ENCODE measurements around the gene CCDC13.

CCDC13 gene

DNA sequence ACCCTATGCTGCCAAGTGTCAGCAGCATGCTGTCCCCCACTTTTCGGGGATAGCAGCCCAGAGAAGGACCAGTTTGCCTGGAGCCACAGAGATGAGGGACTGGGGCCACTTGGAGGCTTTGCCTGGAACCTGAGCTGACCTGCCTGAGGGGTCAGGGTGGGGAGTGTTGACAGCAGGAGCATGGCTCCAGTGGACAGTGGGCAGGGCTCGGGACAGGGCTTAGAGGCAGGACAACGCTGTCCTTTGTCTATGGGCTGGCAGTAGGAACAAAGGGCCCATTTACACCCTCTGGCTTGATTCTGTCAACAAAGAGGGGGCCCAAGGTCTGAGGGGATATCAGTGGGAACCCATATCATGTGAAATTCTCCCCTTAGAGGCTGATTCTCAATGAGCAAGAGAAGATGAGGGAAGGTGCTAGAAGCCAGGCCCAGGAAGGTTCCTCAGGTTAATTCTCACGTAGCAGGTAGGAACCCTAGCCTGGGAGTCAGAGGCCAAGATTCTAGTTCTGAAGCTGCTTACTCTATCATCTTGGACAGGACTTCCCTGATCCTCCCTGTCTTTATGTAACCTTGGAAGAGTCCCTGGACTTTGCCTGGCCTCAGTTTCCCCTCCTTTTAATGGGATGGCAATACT is 40.7 kb downstream of the CCDC13 start:
- H3K9me3 ChIP-seq (ENCODE audit: control extremely low read depth in 1 of 5, control insufficient read depth in 4 of 5, insufficient read depth in 2 of 5, low read depth in 1 of 5, low read length in 4 of 5): no peaks in the 10 kb centered on the region
- ChIA-PET POLR2A (no interaction called here), CTCF (interaction anchor here (1.7 kb wide), 1 partner anchor 23 kb away, joined by 3 read pairs; no protein-coding TSS in a partner anchor)
- H3K27me3 ChIP-seq (replicated peaks in 2 of 5; ENCODE audit: control insufficient read depth in 4 of 5, insufficient read depth in 5 of 5, low read length in 4 of 5): peaks cover 0 to 4% (median 0%) of the 10 kb centered on the region in 5 experiments
- no peaks in the 10 kb centered on the region for H3K4me1 ChIP-seq (ENCODE audit: control extremely low read depth in 1 of 4, control insufficient read depth in 4 of 4, insufficient read depth in 4 of 4, low read length in 3 of 4)
- 100% methylated on average over 4 of the region's 4 CpGs for WGBS (ENCODE audit: insufficient coverage)
- no peaks in the 10 kb centered on the region for H3K36me3 ChIP-seq (ENCODE audit: control insufficient read depth in 4 of 4, insufficient read depth in 4 of 4, low read length in 3 of 4)
- DNase-seq: no peak
- no peak overlapping the region for H3K4me3 ChIP-seq (ENCODE audit: control insufficient read depth in 1 of 7, extremely low read depth in 1 of 7, insufficient read depth in 4 of 7, low read depth in 2 of 7, low read length in 6 of 7)
- no peak overlapping the region for H3K27ac ChIP-seq (ENCODE audit: insufficient read depth in 1 of 2, low read depth in 1 of 2, low read length in 2 of 2, poor library complexity in 1 of 2, severe bottlenecking in 2 of 2)

DNA sequence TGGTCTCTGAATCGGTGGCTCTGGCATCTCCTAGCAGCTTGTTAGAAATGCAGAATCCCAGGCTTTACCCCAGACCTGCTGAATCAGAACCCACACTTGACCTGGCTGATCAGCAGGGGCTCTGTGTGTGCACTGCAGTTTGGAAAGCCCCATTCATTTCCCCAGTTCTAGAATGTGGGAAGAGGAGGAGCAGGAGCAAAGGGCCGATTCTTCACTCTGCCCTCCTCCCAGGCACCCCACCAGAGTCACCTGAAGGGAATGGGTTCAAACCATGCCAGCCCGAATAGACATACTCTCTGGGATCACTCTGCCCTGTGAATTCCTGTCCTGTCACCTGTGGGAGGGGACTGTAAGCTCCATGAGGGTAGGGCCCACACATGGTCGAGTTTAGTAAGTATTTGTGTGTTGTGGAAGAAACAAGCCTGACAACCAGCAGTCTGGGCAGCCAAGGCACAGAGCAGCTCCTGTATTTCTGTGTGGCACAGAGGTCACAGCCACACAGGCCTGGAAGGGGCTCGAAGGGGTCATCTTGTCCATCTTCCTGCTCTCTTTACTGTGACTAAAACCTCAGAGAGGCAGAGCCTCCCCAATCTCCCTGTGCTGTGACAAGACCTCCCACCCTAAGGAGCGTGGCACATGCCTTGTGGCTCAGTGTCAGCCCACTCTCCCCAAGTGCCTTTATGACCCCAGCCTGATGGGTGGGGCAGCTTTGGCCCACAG is 41.4 kb downstream of the CCDC13 start:
- peaks cover 0 to 4% (median 0%) of the 10 kb centered on the region in 5 experiments for H3K27me3 ChIP-seq (replicated peaks in 2 of 5; ENCODE audit: control insufficient read depth in 4 of 5, insufficient read depth in 5 of 5, low read length in 4 of 5)
- H3K4me3 ChIP-seq (ENCODE audit: control insufficient read depth in 1 of 7, extremely low read depth in 1 of 7, insufficient read depth in 4 of 7, low read depth in 2 of 7, low read length in 6 of 7): no peak overlapping the region
- H3K27ac ChIP-seq (ENCODE audit: insufficient read depth in 1 of 2, low read depth in 1 of 2, low read length in 2 of 2, poor library complexity in 1 of 2, severe bottlenecking in 2 of 2): no peak overlapping the region
- WGBS (ENCODE audit: insufficient coverage): 90% methylated on average over 3 of the region's 6 CpGs
- ChIA-PET POLR2A (interaction anchor here (0.5 kb wide), 1 partner anchor 717 kb away, joined by 5 read pairs; no protein-coding TSS in a partner anchor), CTCF (interaction anchor here (0.9 to 1.7 kb wide), 2 partner anchors 19 to 24 kb away, joined by 3 read pairs; no protein-coding TSS in a partner anchor)
- H3K4me1 ChIP-seq (ENCODE audit: control extremely low read depth in 1 of 4, control insufficient read depth in 4 of 4, insufficient read depth in 4 of 4, low read length in 3 of 4): no peaks in the 10 kb centered on the region
- H3K36me3 ChIP-seq (ENCODE audit: control insufficient read depth in 4 of 4, insufficient read depth in 4 of 4, low read length in 3 of 4): no peaks in the 10 kb centered on the region
- H3K9me3 ChIP-seq (ENCODE audit: control extremely low read depth in 1 of 5, control insufficient read depth in 4 of 5, insufficient read depth in 2 of 5, low read depth in 1 of 5, low read length in 4 of 5): no peaks in the 10 kb centered on the region
- no peak for DNase-seq

DNA sequence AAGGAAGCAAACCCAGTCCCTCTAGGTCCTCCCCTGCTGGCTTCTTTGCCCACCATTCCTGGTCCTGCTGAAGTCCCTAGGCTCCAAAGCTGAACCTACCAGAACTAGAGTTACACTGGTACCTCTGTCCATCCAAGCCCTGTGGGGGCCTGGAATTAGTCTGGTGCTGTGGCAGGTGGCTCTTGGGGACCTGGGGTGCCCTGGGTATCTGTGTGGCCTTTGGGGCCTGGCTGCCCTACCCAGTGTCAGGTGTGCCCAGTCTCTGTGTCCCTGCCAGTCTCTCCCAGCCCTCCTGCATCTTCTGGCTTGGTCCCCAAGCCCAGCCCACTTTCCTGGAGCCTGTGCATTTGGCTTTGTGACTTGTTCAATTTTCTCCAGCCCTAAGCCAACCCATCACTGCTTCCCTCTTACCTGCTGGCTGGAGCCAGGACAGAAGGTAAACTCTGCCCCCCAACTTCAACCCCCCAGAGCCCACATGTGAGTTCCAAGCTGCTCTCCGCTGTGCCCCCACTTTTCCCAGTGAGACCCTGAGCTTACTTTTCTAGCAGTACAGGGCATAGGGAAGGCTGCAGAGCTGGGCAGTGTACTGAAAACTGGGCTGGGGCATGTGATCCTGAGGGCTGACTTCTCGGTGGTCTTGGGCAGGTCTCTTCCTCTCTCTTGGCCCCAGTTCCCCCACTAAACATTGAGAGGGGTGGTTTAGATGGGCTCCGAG is 42.2 kb downstream of the CCDC13 start:
- Histone ChIP-seq H3K9me3 (ENCODE audit: control extremely low read depth in 1 of 5, control insufficient read depth in 4 of 5, insufficient read depth in 2 of 5, low read depth in 1 of 5, low read length in 4 of 5) (no peaks in the 10 kb centered on the region), H3K4me1 (ENCODE audit: control extremely low read depth in 1 of 4, control insufficient read depth in 4 of 4, insufficient read depth in 4 of 4, low read length in 3 of 4) (no peaks in the 10 kb centered on the region), H3K4me3 (ENCODE audit: control insufficient read depth in 1 of 7, extremely low read depth in 1 of 7, insufficient read depth in 4 of 7, low read depth in 2 of 7, low read length in 6 of 7) (no peak overlapping the region), H3K27ac (ENCODE audit: insufficient read depth in 1 of 2, low read depth in 1 of 2, low read length in 2 of 2, poor library complexity in 1 of 2, severe bottlenecking in 2 of 2) (no peak overlapping the region), H3K36me3 (ENCODE audit: control insufficient read depth in 4 of 4, insufficient read depth in 4 of 4, low read length in 3 of 4) (no peaks in the 10 kb centered on the region), H3K27me3 (replicated peaks in 2 of 5; ENCODE audit: control insufficient read depth in 4 of 5, insufficient read depth in 5 of 5, low read length in 4 of 5) (peaks cover 0 to 4% (median 0%) of the 10 kb centered on the region in 5 experiments)
- WGBS (ENCODE audit: insufficient coverage): 100% methylated on average over 1 of the region's 3 CpGs
- CTCF ChIA-PET: interaction anchor here (0.9 kb wide), 1 partner anchor 19 kb away, joined by 3 read pairs; no protein-coding TSS in a partner anchor
- POLR2A ChIA-PET: interaction anchor here (0.5 to 0.6 kb wide), 2 partner anchors 137 to 716 kb away, joined by 3 to 5 read pairs; no protein-coding TSS in a partner anchor
- no peak for DNase-seq

DNA sequence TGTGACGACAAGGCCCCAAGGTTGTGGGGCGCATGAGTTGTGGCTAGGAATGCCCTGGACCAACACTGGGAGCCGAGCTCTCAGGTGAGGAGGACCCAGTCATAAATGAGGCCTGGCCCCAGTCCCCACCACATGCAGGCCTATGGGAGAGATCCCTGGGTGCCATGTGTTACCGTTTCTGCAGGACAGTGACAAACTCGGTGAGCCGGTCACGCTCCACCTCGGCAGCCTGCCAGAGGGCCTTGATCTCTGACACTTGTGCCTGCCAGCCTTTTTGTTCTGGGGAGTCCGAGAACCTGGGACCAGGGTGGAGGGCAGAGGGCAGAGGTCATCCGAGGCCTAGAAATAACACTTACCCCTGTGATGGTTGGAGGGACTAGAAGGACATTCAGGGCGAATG is 42.8 kb downstream of the CCDC13 start:
- peaks cover 0 to 4% (median 0%) of the 10 kb centered on the region in 5 experiments for H3K27me3 ChIP-seq (replicated peaks in 2 of 5; ENCODE audit: control insufficient read depth in 4 of 5, insufficient read depth in 5 of 5, low read length in 4 of 5)
- whole genome bisulfite sequencing (ENCODE audit: insufficient coverage): 97% methylated on average over 11 of the region's 11 CpGs
- CTCF ChIA-PET: interaction anchor here (0.7 kb wide), 1 partner anchor 14 kb away, joined by 3 read pairs; no protein-coding TSS in a partner anchor

DNA sequence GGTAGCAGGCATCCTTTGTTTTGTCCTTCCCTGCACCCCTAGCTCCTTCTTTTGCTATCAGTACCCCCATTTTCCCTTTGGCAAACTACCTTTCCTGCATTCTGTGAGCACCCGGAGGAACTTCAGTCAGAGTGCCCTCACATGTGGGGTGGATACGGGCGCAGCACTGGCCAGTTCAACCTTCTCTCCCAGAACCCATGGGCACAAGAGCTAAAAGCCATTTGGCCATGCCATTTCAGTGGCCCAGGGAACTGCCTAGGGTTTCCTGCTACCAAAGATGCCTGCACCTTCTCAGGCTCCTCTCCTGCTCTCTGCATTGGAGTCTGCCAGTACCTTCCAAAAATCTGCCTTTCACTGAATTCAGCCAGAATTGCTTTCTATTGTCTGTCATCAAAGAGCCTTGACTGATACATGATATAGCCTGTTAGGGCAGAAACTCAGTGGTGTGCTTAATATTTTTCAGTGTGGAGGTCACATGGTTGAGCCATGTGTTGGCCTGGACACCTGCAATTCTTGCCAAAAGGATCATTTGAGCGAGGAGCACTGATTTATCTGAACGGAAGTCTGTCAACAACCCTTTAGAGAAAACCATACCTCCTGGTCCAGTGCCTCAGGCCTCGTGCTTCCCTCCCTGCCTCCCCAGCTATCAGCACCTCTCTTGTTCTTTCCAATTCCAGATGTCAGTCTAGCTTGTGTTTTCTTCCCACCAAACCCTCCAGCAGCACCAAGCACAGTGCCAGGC is 43.5 kb downstream of the CCDC13 start:
- ChIA-PET POLR2A (no interaction called here), CTCF (interaction anchor here (0.7 kb wide), 1 partner anchor 15 kb away, joined by 3 read pairs; no protein-coding TSS in a partner anchor)
- H3K9me3 ChIP-seq (ENCODE audit: control extremely low read depth in 1 of 5, control insufficient read depth in 4 of 5, insufficient read depth in 2 of 5, low read depth in 1 of 5, low read length in 4 of 5): no peaks in the 10 kb centered on the region
- 93% methylated on average over 6 of the region's 6 CpGs for WGBS (ENCODE audit: insufficient coverage)
- no peak overlapping the region for H3K4me3 ChIP-seq (ENCODE audit: control insufficient read depth in 1 of 7, extremely low read depth in 1 of 7, insufficient read depth in 4 of 7, low read depth in 2 of 7, low read length in 6 of 7)
- H3K27ac ChIP-seq (ENCODE audit: insufficient read depth in 1 of 2, low read depth in 1 of 2, low read length in 2 of 2, poor library complexity in 1 of 2, severe bottlenecking in 2 of 2): no peak overlapping the region
- no peaks in the 10 kb centered on the region for H3K36me3 ChIP-seq (ENCODE audit: control insufficient read depth in 4 of 4, insufficient read depth in 4 of 4, low read length in 3 of 4)
- peaks cover 0 to 4% (median 0%) of the 10 kb centered on the region in 5 experiments for H3K27me3 ChIP-seq (replicated peaks in 2 of 5; ENCODE audit: control insufficient read depth in 4 of 5, insufficient read depth in 5 of 5, low read length in 4 of 5)
- H3K4me1 ChIP-seq (ENCODE audit: control extremely low read depth in 1 of 4, control insufficient read depth in 4 of 4, insufficient read depth in 4 of 4, low read length in 3 of 4): no peaks in the 10 kb centered on the region
- DNase-seq: no peak

More for the DNA sequence above, 42.8 kb downstream of the CCDC13 start:
- Histone ChIP-seq H3K4me1 (ENCODE audit: control extremely low read depth in 1 of 4, control insufficient read depth in 4 of 4, insufficient read depth in 4 of 4, low read length in 3 of 4) (no peaks in the 10 kb centered on the region), H3K9me3 (ENCODE audit: control extremely low read depth in 1 of 5, control insufficient read depth in 4 of 5, insufficient read depth in 2 of 5, low read depth in 1 of 5, low read length in 4 of 5) (no peaks in the 10 kb centered on the region), H3K27ac (ENCODE audit: insufficient read depth in 1 of 2, low read depth in 1 of 2, low read length in 2 of 2, poor library complexity in 1 of 2, severe bottlenecking in 2 of 2) (no peak overlapping the region), H3K36me3 (ENCODE audit: control insufficient read depth in 4 of 4, insufficient read depth in 4 of 4, low read length in 3 of 4) (no peaks in the 10 kb centered on the region), H3K4me3 (ENCODE audit: control insufficient read depth in 1 of 7, extremely low read depth in 1 of 7, insufficient read depth in 4 of 7, low read depth in 2 of 7, low read length in 6 of 7) (no peak overlapping the region)
- POLR2A ChIA-PET: no interaction called here
- DNase-seq: no peak

DNA sequence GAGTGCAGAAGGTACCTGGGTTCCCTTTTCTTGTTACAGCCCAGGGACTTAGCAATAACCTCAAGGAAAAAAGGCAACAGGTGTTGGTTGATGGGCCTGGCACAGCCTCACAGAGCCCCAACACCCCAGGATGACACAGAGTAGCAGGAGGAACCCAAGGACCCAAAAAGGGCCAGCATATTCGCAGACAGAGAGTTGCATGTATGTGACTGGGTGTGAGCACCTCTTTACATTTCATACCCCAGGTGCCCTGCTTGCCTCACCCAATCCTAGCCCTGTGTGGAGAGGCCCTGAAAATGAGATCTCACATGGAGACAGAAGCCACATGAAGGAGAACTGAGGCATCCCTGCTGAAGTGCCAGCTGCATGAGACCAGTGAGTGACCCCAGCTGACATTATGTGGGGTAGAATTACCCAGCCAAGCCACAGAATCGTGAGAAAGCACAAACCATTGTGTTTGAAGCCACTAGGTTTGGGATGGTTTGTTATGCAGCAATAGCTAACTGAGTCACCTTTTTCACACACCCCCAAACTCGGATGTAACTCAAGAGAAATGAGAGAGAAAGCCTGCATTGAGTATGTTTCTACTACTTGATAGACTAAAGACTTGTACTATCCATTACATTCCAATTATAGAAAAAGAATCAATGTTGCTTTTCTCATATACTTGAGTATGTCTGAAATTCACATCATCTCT is 44.2 kb downstream of the CCDC13 start:
- POLR2A ChIA-PET: no interaction called here
- Histone ChIP-seq H3K4me1 (ENCODE audit: control extremely low read depth in 1 of 4, control insufficient read depth in 4 of 4, insufficient read depth in 4 of 4, low read length in 3 of 4) (no peaks in the 10 kb centered on the region), H3K9me3 (ENCODE audit: control extremely low read depth in 1 of 5, control insufficient read depth in 4 of 5, insufficient read depth in 2 of 5, low read depth in 1 of 5, low read length in 4 of 5) (no peaks in the 10 kb centered on the region), H3K4me3 (ENCODE audit: control insufficient read depth in 1 of 7, extremely low read depth in 1 of 7, insufficient read depth in 4 of 7, low read depth in 2 of 7, low read length in 6 of 7) (no peak overlapping the region), H3K27ac (ENCODE audit: insufficient read depth in 1 of 2, low read depth in 1 of 2, low read length in 2 of 2, poor library complexity in 1 of 2, severe bottlenecking in 2 of 2) (no peak overlapping the region), H3K27me3 (replicated peaks in 2 of 5; ENCODE audit: control insufficient read depth in 4 of 5, insufficient read depth in 5 of 5, low read length in 4 of 5) (peaks cover 0 to 4% (median 0%) of the 10 kb centered on the region in 5 experiments), H3K36me3 (ENCODE audit: control insufficient read depth in 4 of 4, insufficient read depth in 4 of 4, low read length in 3 of 4) (no peaks in the 10 kb centered on the region)
- 100% methylated on average over 1 of the region's 3 CpGs for WGBS (ENCODE audit: insufficient coverage)
- CTCF ChIA-PET: no interaction called here
- no peak for DNase-seq
